Measurements from ENCODE around the gene TLE3. TPM values are rescaled to one million over a fixed set of nuclear protein-coding genes. Genes with fewer than 3 reads are reported as not detected.
"Not testable (repeated sequence)": the region's sequence is repeated elsewhere in the genome, so short reads cannot be mapped to it uniquely, and the experiment has no call there.

Gene TLE3
- polyA plus RNA-seq (ENCODE audit: insufficient read length in 10 of 10), result 10 to 100 TPM; 19.1 to 35.3 (median 27.9) TPM
- long read RNA-seq, donor 1, result 0 reads
- long read RNA-seq, donor 2, result 0 reads
- long read RNA-seq, donor 3, result 0 reads
- long read RNA-seq, donor 4, result 0 reads
- long read RNA-seq, donor 5, result 0 reads
- long read RNA-seq, donor 6, partial matches to known transcripts, result 0 of 1 reads
- long read RNA-seq, donor 6, other reads (novel, unspliced or antisense), result 0 of 1 reads
- long read RNA-seq, donor 7, result 0 reads
- long read RNA-seq, donor 8, result 0 reads
- long read RNA-seq, donor 9, result 0 reads

- peak; percentile 98 to 99 (median 99) for DNase-seq
Observed at GRCh38 chr15:70097321-70098152, at the start of gene TLE3. Gene TLE3 (minus strand): TSS chr15:70097917. CDS start chr15:70096798, 1,119 bp downstream.

DNA sequence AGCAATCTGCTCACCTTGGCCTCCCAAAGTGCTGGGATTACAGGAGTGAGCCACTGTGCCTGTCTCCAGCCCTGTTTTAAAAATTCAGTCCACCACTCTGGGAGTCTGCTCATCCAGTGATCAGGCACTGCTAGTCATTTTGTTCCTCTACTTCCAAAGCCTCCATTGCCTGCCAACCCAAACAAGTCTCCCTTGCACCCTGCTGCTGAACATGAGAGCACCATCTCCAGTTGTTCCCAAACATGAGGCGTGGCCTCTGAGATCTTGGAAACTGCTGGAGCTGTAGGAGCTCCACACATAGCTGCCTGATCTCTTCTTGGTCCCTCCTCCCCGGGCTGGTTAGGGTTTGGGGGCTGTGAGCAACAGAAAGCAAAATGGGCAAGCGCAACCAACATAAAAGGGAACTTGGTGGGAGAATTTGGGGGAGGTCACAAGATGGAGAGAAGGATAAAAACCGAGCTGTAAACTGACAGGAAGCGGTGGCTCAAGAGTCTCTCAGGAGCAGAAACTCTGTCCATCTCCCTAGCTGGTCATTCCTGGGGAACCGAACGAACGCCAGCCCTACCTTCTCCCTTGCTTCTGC, 49.6 kb upstream of the TLE3 start:
- DNase-seq, result no peak

DNA sequence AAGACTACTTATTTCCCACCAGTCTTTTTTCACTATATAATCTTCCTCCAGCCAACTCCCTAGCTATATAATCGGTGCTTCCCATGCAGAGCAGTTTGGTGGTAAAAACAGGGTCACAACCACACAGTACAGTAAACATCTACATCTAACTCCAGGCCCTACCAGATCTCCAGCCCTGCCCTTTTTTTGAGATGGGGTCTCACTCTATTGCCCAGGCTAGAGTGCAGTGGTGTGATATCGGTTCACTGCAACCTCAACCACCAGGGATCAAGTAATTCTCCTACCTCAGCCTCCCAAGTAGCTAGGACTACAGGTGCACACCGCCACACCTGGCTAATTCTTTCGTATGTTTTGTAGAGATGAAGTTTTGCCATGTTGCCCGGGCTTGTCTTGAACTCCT, 49.1 kb upstream of the TLE3 start:
- no peak for DNase-seq

GRCh38 chr15:70146162-70146561, 48.4 kb upstream of the TLE3 start:
- DNase-seq, result no peak

DNA sequence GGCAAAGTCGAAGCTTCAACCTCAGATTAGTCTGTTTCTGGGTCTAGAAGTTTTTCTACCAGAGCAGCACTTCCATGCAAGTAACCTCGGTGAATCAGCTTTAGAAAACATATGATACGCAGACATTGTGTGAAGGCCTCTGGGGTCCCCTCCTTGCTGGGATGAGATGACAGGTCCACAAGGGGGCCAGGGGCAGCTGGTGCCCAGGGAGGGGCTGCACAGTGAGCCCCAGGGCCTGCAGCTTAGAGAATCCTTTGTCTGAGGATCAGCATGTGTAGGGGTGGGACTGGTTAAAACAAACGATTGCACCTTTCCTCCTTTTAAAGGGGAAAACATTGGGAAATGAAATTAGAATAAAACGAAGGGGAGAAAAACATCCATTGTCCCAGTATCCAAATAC, 47.5 kb upstream of the TLE3 start:
- no peak for DNase-seq

DNA sequence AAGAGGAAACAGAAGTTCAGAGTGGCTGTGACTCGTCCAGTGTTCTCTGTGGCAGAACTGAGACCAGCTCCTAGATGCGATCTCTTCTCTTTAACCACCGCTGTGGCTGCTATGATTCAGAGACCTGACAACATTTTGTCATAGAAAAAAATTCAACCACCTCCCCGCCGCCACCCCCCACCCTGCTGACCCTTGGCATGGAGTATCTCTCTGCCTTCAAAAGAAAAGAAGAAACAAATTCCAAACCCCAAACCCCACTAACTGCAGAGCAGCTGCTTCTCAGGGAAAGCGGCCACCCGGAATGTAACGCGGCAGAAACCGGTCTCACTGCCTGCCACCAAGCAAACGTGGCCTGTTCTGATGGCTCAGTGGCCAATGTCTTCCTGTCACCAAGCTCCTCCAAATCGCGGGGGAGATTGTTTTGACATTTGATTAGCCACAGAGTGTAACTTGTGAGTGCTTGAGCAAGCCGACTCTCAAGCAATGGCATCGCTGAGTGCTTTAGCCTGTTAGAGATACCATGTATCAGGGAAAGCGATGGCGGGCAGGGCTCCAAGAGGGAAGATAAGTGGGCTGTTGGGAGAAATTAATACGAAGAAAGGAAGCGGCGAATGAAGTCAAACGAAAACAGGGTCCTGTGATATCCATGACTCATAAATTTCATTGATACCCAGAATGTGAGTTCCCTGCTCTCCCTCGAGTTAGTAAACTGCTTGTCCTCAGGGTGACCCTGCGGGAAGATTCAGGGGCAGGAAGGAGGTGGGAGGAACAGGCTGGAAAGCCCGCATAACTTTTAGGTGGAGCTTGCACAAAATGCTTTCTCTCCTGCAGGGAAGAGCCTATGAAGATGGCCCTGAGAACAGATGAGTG, 44.8 kb upstream of the TLE3 start:
- DNase-seq, result peak in 1 of 3 donors; percentile 64

DNA sequence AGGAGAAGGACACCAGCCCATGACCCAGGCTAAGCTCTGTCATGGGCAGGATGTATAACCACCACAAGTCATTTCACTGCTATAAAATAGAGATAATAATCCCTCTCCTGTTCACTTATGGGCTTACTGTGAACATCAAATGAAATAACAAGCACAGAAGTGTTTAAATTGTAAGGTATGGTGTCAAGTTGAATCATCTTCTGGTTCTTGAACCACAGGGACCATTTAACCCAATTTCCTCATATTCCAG, 44.3 kb upstream of the TLE3 start:
- no peak for DNase-seq

DNA sequence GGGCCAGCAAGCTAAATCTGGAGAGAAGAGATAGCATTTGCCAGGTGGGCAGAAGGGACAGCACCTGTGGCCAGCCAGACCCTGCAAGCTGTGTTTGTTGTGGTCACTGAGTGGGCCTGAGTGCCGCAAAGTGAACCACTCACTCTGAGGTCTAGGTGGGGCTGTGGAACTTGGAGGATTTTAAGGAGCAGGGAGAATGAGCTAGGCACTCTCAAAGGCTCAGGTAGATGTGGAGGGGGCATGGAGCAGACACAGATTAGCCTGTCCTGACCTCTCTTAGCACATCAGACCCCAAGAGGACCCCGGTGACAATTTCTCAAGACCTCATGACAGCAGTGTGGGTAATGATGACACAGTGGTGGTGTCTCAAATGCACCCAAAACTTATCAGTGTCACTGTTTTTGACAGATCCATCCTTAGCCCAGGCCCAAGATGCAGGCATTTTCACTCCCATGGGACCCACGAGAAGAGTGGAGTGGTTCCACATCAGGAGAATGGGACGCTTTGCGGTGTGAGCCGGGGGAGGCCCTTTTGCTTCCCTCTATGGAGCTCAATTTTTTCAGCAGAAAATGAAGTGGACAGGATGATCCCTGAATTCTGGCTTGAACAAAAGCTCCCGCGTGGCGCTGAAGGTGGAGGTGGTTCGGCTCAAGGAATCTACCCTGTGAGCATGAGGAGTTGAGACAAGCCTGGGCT, 43.8 kb upstream of the TLE3 start:
- no peak for DNase-seq

GRCh38 chr15:70140543-70141375, 43.0 kb upstream of the TLE3 start:
- DNase-seq, result peak in 1 of 3 donors; percentile 57

GRCh38 chr15:70140025-70140542, 42.4 kb upstream of the TLE3 start:
- DNase-seq, result no peak

GRCh38 chr15:70137967-70138366, 40.2 kb upstream of the TLE3 start:
- DNase-seq, result no peak

- not testable (repeated sequence) for DNase-seq
Observed at GRCh38 chr15:70137021-70137420, 39.3 kb upstream of the TLE3 start.

GRCh38 chr15:70133781-70134421, 36.2 kb upstream of the TLE3 start:
- DNase-seq, result no peak

- peak in 1 of 3 donors; percentile 64 for DNase-seq
Observed at GRCh38 chr15:70133296-70133695, 35.6 kb upstream of the TLE3 start.

- no peak for DNase-seq
Observed at GRCh38 chr15:70132571-70132970, 34.9 kb upstream of the TLE3 start.

- DNase-seq, result peak in 2 of 3 donors; percentile 80 to 89
Observed at GRCh38 chr15:70132139-70132538, 34.4 kb upstream of the TLE3 start.

DNA sequence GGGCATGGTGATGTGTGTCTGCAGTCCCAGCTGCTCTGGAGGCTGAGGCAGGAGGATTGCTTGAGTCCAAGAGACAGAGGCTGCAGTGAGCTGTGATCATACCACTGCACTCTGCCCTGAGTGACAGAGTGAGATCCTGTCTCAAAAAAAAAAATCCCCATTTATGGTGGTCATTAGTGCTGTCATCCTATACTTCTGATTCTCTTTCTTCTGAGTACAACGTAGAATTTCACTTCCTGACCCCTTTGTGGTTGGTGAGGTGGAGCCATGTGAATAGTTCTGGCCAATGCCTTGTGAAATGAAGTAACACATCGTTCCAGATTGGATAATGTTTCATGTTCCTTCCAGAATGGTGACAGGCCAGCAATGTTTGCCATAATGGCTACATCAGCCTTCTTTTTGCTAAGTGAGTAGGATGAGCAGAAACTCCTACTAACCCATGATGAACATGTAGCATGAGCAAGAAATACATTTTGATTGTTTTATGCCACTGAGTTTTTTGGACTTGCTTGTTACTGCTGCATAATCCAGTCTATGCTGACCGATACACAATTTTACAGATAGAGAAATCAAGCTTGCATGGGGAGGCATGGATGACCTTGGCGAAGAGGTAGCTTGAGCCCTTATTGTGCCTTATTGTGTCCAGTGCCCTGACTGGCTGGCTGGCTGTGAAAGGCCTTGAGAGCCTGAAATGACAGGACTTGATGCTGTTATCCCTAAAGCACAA, 30.9 kb upstream of the TLE3 start:
- no peak for DNase-seq

GRCh38 chr15:70127770-70128413, 30.2 kb upstream of the TLE3 start:
- no peak for DNase-seq

Data from muscle of back (tissue), 13 donors.